Measurements from ENCODE around the gene RNF19B. TPM values are rescaled to one million over a fixed set of nuclear protein-coding genes. Genes with fewer than 3 reads are reported as not detected.

Gene RNF19B
- total and polyA plus RNA-seq, 2 of the 8 experiments (the other 6 are each of a cell fraction or from before 2014, with no cell fraction given): 9.2 to 11.2 TPM

GRCh38 chr1:32998997-32999396 lies 34.4 kb upstream of the RNF19B start:
- Histone ChIP-seq H2BK12ac (ENCODE audit: low read depth, low read length) (no peak overlapping the region), H4K8ac (ENCODE audit: extremely low read depth, insufficient read depth, low read length) (no peak overlapping the region), H3K23ac (ENCODE audit: insufficient read length) (no peak overlapping the region), H3K4me2 (ENCODE audit: insufficient read depth in 1 of 2, low read depth in 2 of 2, low read length in 2 of 2) (no peak overlapping the region), H4K91ac (replicated peaks; ENCODE audit: insufficient read length, low read length) (no peak overlapping the region), H3K4me3 (ENCODE audit: extremely low read depth in 1 of 4, insufficient read depth in 2 of 4, low read depth in 3 of 4, low read length in 4 of 4) (no peak overlapping the region), H3K4ac (replicated peaks; ENCODE audit: insufficient read length, low read depth, low read length) (no peak overlapping the region), H4K5ac (ENCODE audit: insufficient read length, low read depth, low read length) (no peak overlapping the region), H2BK5ac (ENCODE audit: low read depth, low read length) (no peak overlapping the region), H3K27ac (ENCODE audit: low read depth, low read length) (no peak overlapping the region), H4K20me1 (replicated peaks in 1 of 2; ENCODE audit: control insufficient read depth in 1 of 2, insufficient read depth in 2 of 2, low read length in 2 of 2) (no peaks in the 10 kb centered on the region), H2BK15ac (ENCODE audit: low read length) (no peak overlapping the region), H2BK20ac (ENCODE audit: low read length) (no peak overlapping the region), H3K9ac (replicated peaks in 1 of 4; ENCODE audit: extremely low read depth in 1 of 4, low read depth in 3 of 4, low read length in 3 of 4) (no peak overlapping the region), H3K79me1 (ENCODE audit: low read depth, low read length) (no peaks in the 10 kb centered on the region), H3K79me2 (ENCODE audit: control insufficient read depth in 1 of 2, insufficient read depth in 2 of 2, low read length in 2 of 2) (no peaks in the 10 kb centered on the region; a peak in 1 of 4 replicates), H3K9me3 (ENCODE audit: insufficient read depth in 2 of 2, low read depth in 1 of 2, low read length in 1 of 2) (no peaks in the 10 kb centered on the region), H2AFZ (ENCODE audit: low read length) (no peak overlapping the region), H3K27me3 (replicated peaks in 1 of 4; ENCODE audit: control insufficient read depth in 3 of 4, extremely low read depth in 1 of 4, insufficient read depth in 3 of 4, low read length in 3 of 4) (no peaks in the 10 kb centered on the region), H3K23me2 (ENCODE audit: low read depth, low read length) (no peaks in the 10 kb centered on the region), H2AK5ac (ENCODE audit: low read depth, low read length) (no peak overlapping the region), H2BK120ac (replicated peaks; ENCODE audit: low read depth, low read length) (no peak overlapping the region), H3K4me1 (replicated peaks in 1 of 4; ENCODE audit: control insufficient read depth in 3 of 4, insufficient read depth in 4 of 4, low read length in 3 of 4) (peaks cover 0 to 8% (median 3%) of the 10 kb centered on the region in 4 experiments; a peak in 2 of 7 replicates), H3K18ac (ENCODE audit: extremely low read depth, low read length) (no peak overlapping the region), H3K14ac (ENCODE audit: insufficient read length) (no peak overlapping the region), H3K56ac (replicated peaks; ENCODE audit: insufficient read length, low read depth, low read length) (no peak overlapping the region), H3K36me3 (ENCODE audit: control insufficient read depth in 2 of 4, insufficient read depth in 4 of 4, low read length in 3 of 4) (no peaks in the 10 kb centered on the region)
- WGBS, 2 experiments (ENCODE audit: extremely low coverage in 1 of 2, insufficient coverage in 1 of 2, insufficient read length in 1 of 2, insufficient replicate concordance in 2 of 2, low coverage in 1 of 2, low lambda C conversion rate in 2 of 2, missing lambda C conversion rate in 1 of 2): 96% methylated on average over 4 of the region's 4 CpGs; no CpG with 5 or more reads in 1 of the 2 experiments
- FAIRE-seq (no peak), DNase-seq (ENCODE audit: low read depth in 1 of 2, low spot score in 2 of 2) (no peak)
- CTCF ChIA-PET (ENCODE audit: partially characterized antibody): interaction anchor here (0.7 to 2.8 kb wide), 9 partner anchors 10 to 127 kb away, joined by 3 to 10 read pairs (median 4); no protein-coding TSS in a partner anchor
- POLR2A ChIA-PET (ENCODE audit: partially characterized antibody): interaction anchor here (1.2 to 1.7 kb wide), 3 partner anchors 17 to 53 kb away, joined by 3 to 10 read pairs (median 8); partner anchors contain the start of gene RNF19B
- no peak for TF ChIP-seq CTCF (IDR thresholded peaks at IDR 0.05; ENCODE audit: control extremely low read depth in 1 of 3, insufficient read depth in 1 of 3, low read depth in 1 of 3, low read length in 3 of 3)
- no peak for TF ChIP-seq EZH2 (IDR thresholded peaks at IDR 0.05; ENCODE audit: low read depth, low read length, severe bottlenecking)
- no peak for TF ChIP-seq HDAC6 (IDR thresholded peaks at IDR 0.05; ENCODE audit: low read depth, low read length)
- no peak for TF ChIP-seq POLR2A (IDR thresholded peaks at IDR 0.05; ENCODE audit: control extremely low read depth in 1 of 2, low read depth in 2 of 2, low read length in 2 of 2)
- no peak for TF ChIP-seq RXRA (IDR thresholded peaks at IDR 0.05; ENCODE audit: insufficient read depth, low read depth, low read length)
- no peak for TF ChIP-seq SAP30 (IDR thresholded peaks at IDR 0.05; ENCODE audit: insufficient read depth, insufficient replicate concordance, low read length)
- TF ChIP-seq CREB1 (IDR thresholded peaks at IDR 0.05): no peak
- TF ChIP-seq E2F6 (IDR thresholded peaks at IDR 0.05): no peak
- TF ChIP-seq TCF12 (IDR thresholded peaks at IDR 0.05; ENCODE audit: low read depth, low read length): no peak
- no peak for TF ChIP-seq RBBP5 (IDR thresholded peaks at IDR 0.05; ENCODE audit: borderline replicate concordance, low read depth, low read length)
- no peak for TF ChIP-seq TBP (IDR thresholded peaks at IDR 0.05; ENCODE audit: low read depth, low read length)
